Measurements from ENCODE around the gene AK3.
"Not testable (repeated sequence)": the region's sequence is repeated elsewhere in the genome, so short reads cannot be mapped to it uniquely, and the experiment has no call there.

DNA sequence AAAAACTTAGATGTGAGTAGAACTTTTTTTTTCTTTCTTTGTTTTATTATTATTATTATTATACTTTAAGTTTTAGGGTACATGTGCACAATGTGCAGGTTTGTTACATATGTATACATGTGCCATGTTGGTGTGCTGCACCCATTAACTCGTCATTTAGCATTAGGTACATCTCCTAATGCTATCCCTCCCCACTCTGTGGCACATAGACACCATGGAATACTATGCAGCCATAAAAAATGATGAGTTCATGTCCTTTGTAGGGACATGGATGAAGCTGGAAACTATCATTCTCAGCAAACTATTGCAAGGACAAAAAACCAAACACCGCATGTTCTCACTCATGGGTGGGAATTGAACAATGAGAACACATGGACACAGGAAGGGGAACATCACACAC, 34.0 kb upstream of the AK3 start:
- TF ChIP-seq POLR2A, EP300, POLR2AphosphoS5, CTCF (IDR thresholded peaks at IDR 0.05): not testable (repeated sequence)

Measured in upper lobe of left lung (tissue), 4 donors.